MCF 10A (cell line): ENCODE measurements around the gene PTPRR. TPM values are rescaled to one million over a fixed set of nuclear protein-coding genes. Genes with fewer than 3 reads are reported as not detected.

Source experiments
- BruUV-seq: library from RNA; stranded (reverse); fragments of 400-500 nt; replicated peaks from 2 replicates; lab custom pipeline; 2021; lab: Mats Ljungman, UMichigan
- CTCF ChIA-PET: fragments of 300-600 bp; sonication (Branson Sonifier 250); formaldehyde crosslinking; extraction: SDS; loops from one replicate; lab custom pipeline; 2021; ENCODE audit warnings: antibody characterized with exemption, inconsistent platforms; lab: Yijun Ruan, JAX
- POLR2A ChIA-PET: fragments of 300-600, 350-650 bp; sonication (Branson Sonifier 250); formaldehyde crosslinking; extraction: SDS; loops from one replicate; lab custom pipeline; 2020; ENCODE audit warnings: antibody characterized with exemption, inconsistent platforms; lab: Yijun Ruan, JAX
- DNase-seq: peaks from one replicate; pipeline ENCODE4 v3.0.0-alpha.2; 2018; ENCODE audit not compliant: unreplicated experiment
- H3K27ac Mint-ChIP-seq: one replicate; pipeline ENCODE4 v1.8.0; 2022; ENCODE audit warnings: mild to moderate bottlenecking, low read depth, mixed read lengths; ENCODE audit not compliant: unreplicated experiment
- H3K27me3 Mint-ChIP-seq: one replicate; pipeline ENCODE4 v1.8.0; 2022; ENCODE audit warnings: mixed read lengths; ENCODE audit not compliant: insufficient read depth, unreplicated experiment
- H3K36me3 Mint-ChIP-seq: one replicate; pipeline ENCODE4 v1.8.0; 2022; ENCODE audit warnings: mild to moderate bottlenecking, moderate library complexity, mixed read lengths; ENCODE audit not compliant: insufficient read depth, unreplicated experiment
- H3K4me1 Mint-ChIP-seq: one replicate; pipeline ENCODE4 v1.8.0; 2022; ENCODE audit warnings: mixed read lengths; ENCODE audit not compliant: insufficient read depth, unreplicated experiment
- H3K4me3 Mint-ChIP-seq: one replicate; pipeline ENCODE4 v1.8.0; 2022; ENCODE audit warnings: mild to moderate bottlenecking, moderate library complexity, mixed read lengths; ENCODE audit not compliant: unreplicated experiment
- H3K9me3 Mint-ChIP-seq: one replicate; pipeline ENCODE4 v1.8.0; 2022; ENCODE audit warnings: mixed read lengths; ENCODE audit not compliant: unreplicated experiment
- intact Hi-C: fragments of 100-400 bp; cut with micrococcal nuclease; formaldehyde crosslinking; loops from 2 replicates; pipeline ENCODE4 v1.14.1; 2022
- total RNA-seq: library from RNA; stranded (reverse); gene quantifications from 2 replicates; pipeline ENCODE4 v1.2.3, GENCODE V29; 2022
- TF ChIP-seq, protein P1 (sequence below): fragments of 200-600 bp; IDR thresholded peaks from one replicate; pipeline ENCODE4 v1.8.0; 2022; ENCODE audit warnings: antibody characterized with exemption, mild to moderate bottlenecking; ENCODE audit not compliant: unreplicated experiment

The PTPRR gene
- total RNA-seq, 1 experiment from 2014 or later, result not detected

DNA sequence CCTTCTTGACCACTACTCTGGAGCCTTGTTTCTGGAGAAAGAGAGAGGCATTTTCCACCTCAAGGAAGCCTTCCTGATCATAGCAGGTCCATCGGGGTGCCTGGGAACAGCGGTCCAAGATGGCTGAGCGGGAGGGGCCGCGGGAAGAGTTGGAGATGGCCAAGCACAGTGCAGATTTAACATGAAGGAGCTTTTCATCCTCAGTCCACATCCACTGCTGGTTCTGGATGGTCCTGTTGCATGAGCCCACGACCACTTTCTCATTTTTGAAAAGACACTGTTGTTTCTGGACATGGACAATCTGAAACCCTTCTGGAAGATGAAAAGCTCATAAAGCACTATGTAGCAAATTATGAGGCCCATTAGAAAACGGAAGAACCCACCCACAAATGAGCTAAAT is 284.8 kb downstream of the PTPRR start:
- no TSS peak for BruUV-seq
- H3K4me3 Mint-ChIP-seq, result no peak overlapping the region
- H3K27me3 Mint-ChIP-seq, result no peaks in the 10 kb centered on the region
- H3K36me3 Mint-ChIP-seq, result no peaks in the 10 kb centered on the region
- ChIA-PET POLR2A (interaction anchor here (1.3 to 1.4 kb wide), 2 partner anchors 10 to 16 kb away, joined by 3 to 8 read pairs; no protein-coding TSS in a partner anchor), CTCF (interaction anchor here (0.6 to 1.3 kb wide), 5 partner anchors 58 to 814 kb away, joined by 3 to 5 read pairs (median 3); no protein-coding TSS in a partner anchor)
- TF ChIP-seq, protein P1, sequence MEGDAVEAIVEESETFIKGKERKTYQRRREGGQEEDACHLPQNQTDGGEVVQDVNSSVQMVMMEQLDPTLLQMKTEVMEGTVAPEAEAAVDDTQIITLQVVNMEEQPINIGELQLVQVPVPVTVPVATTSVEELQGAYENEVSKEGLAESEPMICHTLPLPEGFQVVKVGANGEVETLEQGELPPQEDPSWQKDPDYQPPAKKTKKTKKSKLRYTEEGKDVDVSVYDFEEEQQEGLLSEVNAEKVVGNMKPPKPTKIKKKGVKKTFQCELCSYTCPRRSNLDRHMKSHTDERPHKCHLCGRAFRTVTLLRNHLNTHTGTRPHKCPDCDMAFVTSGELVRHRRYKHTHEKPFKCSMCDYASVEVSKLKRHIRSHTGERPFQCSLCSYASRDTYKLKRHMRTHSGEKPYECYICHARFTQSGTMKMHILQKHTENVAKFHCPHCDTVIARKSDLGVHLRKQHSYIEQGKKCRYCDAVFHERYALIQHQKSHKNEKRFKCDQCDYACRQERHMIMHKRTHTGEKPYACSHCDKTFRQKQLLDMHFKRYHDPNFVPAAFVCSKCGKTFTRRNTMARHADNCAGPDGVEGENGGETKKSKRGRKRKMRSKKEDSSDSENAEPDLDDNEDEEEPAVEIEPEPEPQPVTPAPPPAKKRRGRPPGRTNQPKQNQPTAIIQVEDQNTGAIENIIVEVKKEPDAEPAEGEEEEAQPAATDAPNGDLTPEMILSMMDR, result no peak
- H3K27ac Mint-ChIP-seq, result no peak overlapping the region
- intact Hi-C loops, result no loop called here
- no peaks in the 10 kb centered on the region for H3K9me3 Mint-ChIP-seq
- no peak for DNase-seq
- no peaks in the 10 kb centered on the region for H3K4me1 Mint-ChIP-seq

DNA sequence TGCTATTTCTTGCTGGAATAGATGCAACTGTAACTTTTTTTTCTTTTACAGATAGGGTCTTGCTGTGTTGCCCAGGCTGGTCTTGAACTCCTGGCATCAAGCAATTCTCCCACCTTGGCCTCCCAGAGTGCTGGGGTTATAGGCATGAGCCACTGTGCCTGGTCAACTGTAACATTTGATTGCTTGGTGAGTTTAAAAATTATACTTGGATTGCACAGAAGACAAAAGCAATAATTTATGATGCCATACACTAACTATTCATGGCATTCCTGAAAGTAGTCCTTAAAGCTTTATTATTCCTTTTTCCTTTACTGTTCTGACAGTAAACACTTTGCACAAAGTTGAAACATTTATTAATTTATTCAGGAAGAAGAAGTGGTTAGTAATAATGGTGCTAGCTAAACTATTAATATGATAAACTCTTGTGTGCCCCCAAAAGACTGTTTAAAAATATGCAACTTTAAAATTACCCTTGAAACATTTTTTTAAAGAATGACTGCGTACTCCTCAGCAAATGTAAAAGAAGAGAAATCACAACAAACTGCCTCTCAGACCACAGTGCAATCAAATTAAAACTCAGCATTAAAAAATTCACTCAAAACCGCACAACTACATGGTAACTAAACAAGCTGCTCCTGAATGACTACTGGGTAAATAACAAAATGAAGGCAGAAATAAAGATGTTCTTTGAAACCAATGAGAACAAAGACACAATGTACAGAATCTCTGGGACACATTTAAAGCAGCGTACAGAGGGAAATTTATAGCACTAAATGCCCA is 291.6 kb downstream of the PTPRR start:
- no peaks in the 10 kb centered on the region for H3K4me1 Mint-ChIP-seq
- CTCF ChIA-PET, result interaction anchor here (0.7 kb wide), 1 partner anchor 18 kb away, joined by 3 read pairs; no protein-coding TSS in a partner anchor
- BruUV-seq, result no TSS peak

DNA sequence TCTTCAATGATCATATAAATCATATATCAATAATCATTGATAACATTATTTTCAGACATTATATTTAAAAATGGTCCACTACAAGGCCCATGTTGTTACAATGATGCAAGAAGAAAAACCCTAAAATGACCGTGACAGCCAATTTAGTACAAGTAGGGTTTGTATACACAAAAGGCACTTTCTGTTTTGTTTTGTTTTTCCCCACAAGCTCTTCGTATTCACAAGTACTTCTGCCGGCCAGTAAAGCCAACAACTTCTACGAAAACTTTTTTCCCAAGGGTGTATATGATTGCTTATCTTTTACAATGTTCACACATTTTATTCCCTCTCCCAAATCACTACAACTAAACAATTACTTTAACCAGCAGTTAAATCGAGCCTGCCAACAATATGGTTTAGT is 292.9 kb downstream of the PTPRR start:
- Mint-ChIP-seq H3K27me3 (no peaks in the 10 kb centered on the region), H3K4me1 (no peaks in the 10 kb centered on the region), H3K36me3 (no peaks in the 10 kb centered on the region), H3K27ac (no peak overlapping the region), H3K4me3 (no peak overlapping the region), H3K9me3 (peaks cover 7% of the 10 kb centered on the region)
- no peak for DNase-seq
- ChIA-PET POLR2A (no interaction called here), CTCF (no interaction called here)
- no TSS peak for BruUV-seq
- TF ChIP-seq, protein P1, result no peak
- intact Hi-C loops, result no loop called here

More for the DNA sequence above, 291.6 kb downstream of the PTPRR start:
- H3K4me3 Mint-ChIP-seq, result no peak overlapping the region
- peaks cover 7% of the 10 kb centered on the region for H3K9me3 Mint-ChIP-seq
- TF ChIP-seq, protein P1, result no peak
- intact Hi-C loops, result no loop called here
- H3K36me3 Mint-ChIP-seq, result no peaks in the 10 kb centered on the region
- H3K27ac Mint-ChIP-seq, result no peak overlapping the region
- POLR2A ChIA-PET, result no interaction called here
- H3K27me3 Mint-ChIP-seq, result no peaks in the 10 kb centered on the region
- no peak for DNase-seq

DNA sequence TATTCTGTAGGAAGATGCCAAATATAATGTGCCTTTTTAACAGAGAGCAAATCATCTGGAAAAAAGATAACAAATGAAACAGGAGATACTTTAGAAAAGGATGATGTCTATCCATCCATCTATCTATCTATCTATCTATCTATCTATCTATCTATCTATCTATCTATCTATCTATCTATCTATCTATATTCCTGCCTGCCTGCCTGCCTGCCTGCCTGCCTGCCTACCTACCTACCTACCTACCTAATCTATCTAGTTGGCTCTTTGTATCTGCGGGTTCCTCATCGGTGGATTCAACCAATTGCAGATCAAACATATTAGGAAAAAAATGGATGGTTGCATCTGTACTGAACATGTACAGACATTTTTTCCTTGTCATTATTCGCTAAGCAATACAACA is 294.4 kb downstream of the PTPRR start:
- BruUV-seq, result no TSS peak
- H3K4me1 Mint-ChIP-seq, result no peaks in the 10 kb centered on the region
- intact Hi-C loops, result no loop called here
- H3K27me3 Mint-ChIP-seq, result no peaks in the 10 kb centered on the region
- POLR2A ChIA-PET, result no interaction called here
- H3K27ac Mint-ChIP-seq, result no peak overlapping the region
- no peak for DNase-seq
- peaks cover 7% of the 10 kb centered on the region for H3K9me3 Mint-ChIP-seq
- no peaks in the 10 kb centered on the region for H3K36me3 Mint-ChIP-seq
- CTCF ChIA-PET, result no interaction called here
- TF ChIP-seq, protein P1, result no peak
- H3K4me3 Mint-ChIP-seq, result no peak overlapping the region
